Stimulated activated CD4-positive, alpha-beta T cell treated with anti-CD3 and anti-CD28 coated beads, Interleukin-2, amount 100 ng/mL, for 24 hours (primary cell): ENCODE results near the gene CACNG5.

Experiments used
- DNase-seq, 2 donors: peaks; one replicate each; pipeline ENCODE4 v3.0.0-alpha.2; 2020

The CACNG5 gene

DNA sequence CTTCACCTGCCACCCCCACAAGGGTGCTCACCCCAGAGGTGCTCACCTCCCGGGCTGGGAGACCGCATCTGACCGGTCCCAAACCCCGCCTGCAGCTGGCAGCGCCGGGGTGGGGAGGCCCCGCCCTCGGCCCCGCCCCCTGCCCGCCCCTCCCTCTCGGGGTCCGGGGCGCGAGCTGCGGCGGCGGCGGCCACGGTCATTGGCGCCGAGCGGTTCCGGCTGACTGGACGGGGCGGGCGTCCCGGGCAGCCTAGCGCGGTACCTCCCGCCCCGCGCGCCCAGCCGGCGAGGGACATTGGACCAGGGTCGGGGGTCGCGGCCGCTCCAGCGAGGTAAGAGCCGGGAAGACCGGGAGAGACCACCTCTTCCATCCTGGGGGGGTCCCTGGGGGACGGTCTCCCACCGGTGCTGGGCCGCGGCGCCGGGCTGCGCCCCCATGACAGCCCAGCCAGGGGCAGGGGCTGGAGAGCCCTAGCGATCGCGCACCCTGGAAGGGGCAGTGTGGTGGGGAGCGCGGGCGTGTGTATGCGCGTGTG is at the start of gene CACNG5:
Gene CACNG5, plus strand, starts transcription at position 199 of the 536 bp plus-strand sequence. CDS start 42,216 bp downstream, outside the sequence.
- no peak for DNase-seq

GRCh38 chr17:66786107-66786506 is 48.8 kb upstream of the CACNG5 start:
- DNase-seq, result no peak

GRCh38 chr17:66787914-66788313 is 47.0 kb upstream of the CACNG5 start:
- no peak for DNase-seq

GRCh38 chr17:66789093-66789492 is 45.8 kb upstream of the CACNG5 start:
- no peak for DNase-seq

DNA sequence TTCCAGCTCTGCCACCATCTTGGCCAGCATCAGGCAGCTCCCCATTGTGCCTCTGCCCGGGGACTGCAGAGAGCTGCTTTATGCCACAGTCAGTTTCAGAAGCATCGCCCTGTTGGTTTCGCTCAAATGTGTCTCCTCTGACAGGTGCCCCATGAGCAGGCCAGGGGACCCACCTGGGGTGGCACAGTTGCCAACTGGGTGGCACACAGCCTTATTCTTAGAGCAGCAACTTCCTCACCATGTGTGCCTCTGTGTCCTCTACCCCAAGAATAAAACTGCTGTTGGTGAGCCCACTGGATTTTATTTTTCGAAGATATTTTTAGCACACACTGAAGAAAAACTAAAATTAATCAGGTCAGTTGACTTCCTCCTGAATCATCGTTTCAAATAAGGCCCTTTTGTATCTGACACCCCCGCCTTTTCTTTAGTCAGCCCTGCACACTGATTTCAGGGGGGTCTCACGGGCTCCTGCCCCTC is 44.9 kb upstream of the CACNG5 start:
- DNase-seq, result no peak

DNA sequence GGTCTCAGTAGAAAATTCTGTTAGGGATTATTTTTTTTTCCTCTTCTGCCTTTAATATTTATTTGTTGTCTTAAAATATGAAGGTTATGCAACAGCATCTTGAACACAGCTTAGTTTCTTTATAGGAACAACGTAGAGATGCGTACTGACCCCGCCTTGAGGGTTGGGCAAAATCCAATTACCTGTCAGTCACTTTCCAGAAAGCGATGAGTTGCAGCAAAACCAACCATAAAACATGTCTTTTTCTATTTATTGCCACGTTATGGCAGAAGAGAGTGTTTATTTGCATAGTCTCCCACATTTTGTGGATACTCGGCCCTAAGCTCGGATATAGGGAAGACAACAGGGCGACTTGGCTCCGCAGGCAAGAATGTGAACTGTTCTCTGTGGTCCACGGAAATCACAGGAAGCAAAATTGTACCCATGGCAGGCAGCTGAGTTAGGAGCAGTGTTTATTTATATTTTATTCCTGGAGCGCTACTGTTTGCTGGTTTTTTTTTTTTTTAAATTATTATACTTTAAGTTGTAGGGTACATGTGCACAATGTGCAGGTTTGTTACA is 44.3 kb upstream of the CACNG5 start:
- no peak for DNase-seq

DNA sequence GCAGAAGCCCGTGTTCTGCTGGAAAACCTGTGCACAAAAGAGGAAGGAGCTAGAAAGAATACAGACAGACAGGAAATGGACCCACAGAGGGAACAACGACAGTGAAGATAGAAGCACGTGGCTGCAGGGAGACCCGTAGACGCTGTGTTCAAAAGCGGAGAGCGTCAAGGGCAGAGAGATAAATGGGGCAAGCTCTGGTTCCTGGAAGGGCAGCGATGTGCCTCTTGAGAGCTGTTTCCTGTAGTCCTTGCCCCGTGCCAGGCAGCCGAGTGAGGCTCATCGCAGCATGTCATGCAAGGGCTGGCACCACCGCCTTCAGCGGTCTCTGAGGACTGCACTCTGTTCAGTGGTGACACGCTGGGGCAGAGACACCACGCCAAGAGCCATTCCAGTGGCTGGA is 43.6 kb upstream of the CACNG5 start:
- DNase-seq, result no peak

DNA sequence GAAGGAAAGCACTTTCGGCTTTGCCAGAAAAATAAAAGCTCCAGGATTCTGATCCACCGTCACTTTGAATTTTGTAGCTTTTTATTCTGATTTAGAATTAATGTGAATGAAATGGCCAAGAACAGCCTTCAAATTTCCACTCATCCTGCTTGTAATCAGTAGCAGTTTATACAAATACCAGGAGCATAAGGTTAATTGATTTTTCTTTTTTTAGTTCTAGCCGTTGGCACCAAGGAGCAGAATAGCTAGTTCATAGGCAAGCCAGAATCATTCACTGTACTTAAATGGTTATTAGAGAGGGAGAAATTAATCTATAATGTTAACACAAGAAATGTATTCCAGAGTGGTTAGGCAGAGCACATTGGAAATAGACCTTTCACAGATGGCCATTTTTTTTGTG is 41.1 kb upstream of the CACNG5 start:
- no peak for DNase-seq

GRCh38 chr17:66795486-66795885 is 39.4 kb upstream of the CACNG5 start:
- DNase-seq, result no peak

DNA sequence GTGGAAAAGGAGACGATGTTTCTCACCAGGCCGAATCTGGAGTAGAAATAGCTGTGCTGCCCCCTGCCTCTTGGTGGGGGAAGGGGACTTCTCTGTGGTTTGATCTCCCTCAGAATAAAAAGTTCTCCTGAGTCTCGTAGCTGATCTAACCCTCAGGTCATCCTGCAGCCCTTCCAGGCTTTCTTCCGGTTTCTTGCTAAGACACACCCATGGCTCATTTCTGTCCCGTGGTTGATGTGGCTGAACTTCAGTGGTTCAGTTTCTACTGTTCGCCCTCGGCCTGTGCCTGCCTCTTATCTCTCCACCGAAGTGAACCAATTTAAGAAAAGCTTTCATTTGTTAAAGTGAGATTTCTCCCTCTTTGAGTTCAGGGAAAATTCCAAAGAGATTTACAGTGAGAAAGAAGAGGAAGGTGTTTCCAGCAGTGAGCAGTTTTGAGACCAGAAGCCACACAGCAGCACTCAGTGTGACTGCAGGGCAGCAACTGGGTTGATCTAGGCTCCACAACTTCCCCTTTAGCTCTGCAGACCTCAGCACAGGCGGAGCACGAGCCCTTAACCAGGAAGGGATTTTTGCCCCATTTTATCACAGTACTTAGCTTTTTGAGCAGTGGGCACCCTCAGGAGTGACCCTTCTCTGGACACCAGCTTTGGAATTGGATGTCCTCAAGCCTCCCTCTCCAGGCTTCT is 34.9 kb upstream of the CACNG5 start:
- no peak for DNase-seq

DNA sequence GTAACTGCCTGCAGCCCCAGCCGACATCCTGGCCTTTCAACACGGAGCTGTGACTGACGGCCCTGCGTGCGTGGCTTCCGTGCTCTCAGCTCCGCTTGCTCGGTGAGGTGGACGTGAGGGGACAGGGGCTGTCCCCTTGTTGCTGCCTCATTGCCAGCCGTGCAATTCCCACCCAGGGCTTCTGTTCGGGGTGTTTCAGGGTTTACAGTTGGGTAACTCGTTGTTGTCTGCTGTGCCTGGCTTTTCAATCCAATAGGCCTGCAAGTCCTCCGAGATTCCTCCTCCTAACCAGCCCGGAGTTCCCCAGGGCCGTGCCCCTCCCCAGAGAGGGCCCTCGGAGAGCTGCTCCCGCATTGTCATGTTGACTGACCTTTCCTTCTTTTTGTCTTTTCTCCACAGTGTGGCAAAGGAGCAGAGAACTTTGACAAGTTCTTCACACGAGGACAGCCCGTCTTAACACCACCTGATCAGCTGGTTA is 31.4 kb upstream of the CACNG5 start:
- no peak for DNase-seq

DNA sequence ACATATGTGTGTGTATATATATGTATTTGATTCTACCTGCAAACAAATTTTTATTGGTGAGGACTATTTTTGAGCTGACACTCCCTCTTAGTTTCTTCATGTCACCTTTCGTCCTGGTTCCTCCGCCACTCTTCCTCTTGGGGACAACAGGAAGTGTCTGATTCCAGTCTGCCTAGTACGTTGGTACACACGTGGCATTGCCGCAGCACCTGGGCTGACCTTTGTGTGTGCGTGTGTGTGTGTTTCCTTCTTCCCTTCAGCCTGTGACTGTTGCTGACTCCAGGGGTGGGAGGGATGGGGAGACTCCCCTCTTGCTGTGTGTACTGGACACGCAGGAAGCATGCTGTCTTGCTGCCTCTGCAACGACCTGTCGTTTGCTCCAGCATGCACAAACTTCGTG is 29.4 kb upstream of the CACNG5 start:
- no peak for DNase-seq

GRCh38 chr17:66807182-66807581 is 27.7 kb upstream of the CACNG5 start:
- DNase-seq, result no peak

DNA sequence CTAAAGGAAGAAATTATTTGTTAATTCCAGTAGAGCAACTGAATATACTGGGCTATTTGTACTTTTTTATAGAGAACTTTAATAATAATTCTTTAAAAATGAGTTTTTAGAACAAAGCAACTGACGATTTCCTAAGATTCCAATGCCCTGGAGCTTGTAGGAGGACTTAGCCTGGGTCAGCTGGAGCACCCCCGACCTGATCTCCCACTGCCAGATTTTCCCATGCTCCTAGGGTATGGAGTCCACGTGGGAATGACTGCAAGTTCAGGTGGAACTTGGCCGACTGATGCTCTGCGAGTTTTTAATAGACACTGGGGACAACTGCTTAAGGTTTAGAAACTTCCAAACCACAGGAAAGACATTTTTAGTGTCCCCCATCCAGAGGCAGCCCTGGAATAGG is 25.5 kb upstream of the CACNG5 start:
- no peak for DNase-seq

DNA sequence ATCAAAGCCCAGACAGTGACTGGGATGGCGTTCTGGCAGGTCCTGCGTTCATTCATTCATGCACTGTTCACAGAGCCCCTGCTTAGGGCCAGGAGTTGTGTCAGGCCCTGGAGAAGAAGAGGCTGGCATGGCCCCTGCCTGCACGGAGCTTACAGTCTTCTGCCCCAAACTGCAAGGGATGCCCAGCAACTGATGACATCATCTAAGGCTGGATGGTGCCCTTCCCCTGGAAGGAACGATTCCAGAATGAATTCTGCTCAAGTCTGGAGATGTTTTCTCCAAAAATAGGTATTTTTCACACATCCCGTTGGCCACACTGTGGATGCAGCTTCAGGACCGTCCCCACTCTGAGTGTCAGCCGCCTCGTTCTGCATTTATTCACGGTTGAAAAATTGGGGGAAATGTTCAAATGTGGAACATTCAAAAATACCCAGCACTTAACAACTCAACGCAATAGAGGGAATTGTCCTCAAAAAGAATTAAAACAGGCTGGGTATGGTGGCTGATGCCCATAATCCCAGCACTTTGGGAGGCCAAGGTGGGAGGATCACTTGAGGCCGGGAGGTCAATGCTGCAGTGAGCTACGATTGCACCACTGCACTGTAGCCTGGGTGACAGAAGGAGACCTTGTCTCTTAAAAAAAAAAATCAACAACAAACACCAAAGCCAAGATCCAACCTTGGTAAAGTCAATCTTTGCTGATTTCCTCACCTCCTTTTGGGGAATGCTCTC is 23.8 kb upstream of the CACNG5 start:
- DNase-seq, result no peak

GRCh38 chr17:66811683-66812054 is 23.2 kb upstream of the CACNG5 start:
- no peak for DNase-seq

GRCh38 chr17:66812571-66812970 is 22.3 kb upstream of the CACNG5 start:
- DNase-seq, result no peak

- no peak for DNase-seq
These were observed 21.6 kb upstream of the CACNG5 start for GRCh38 chr17:66813296-66813695.

- DNase-seq, result no peak
These were observed 20.9 kb upstream of the CACNG5 start for GRCh38 chr17:66814026-66814425.

DNA sequence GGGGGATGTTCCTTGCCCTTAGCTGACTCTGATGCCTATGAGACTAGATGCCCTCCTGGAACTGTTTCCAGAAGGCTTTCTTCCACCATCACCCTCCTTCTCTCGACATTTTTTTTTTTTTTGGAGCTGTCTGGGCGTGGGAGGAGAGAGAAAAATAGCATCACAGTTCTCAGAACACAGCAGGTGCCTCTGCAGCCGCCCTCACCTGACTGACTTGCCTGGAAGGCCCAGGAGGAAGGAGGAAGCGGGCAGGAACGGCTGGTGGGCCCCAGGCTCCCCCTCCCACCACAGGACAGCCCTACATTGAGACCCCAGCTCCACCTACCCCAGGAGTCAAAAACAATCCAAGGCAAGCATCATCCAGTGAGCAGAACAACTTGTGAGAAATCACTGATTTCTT is 20.3 kb upstream of the CACNG5 start:
- DNase-seq, result no peak

GRCh38 chr17:66817750-66818149 is 17.2 kb upstream of the CACNG5 start:
- DNase-seq, result no peak

GRCh38 chr17:66819466-66819865 is 15.5 kb upstream of the CACNG5 start:
- no peak for DNase-seq

- DNase-seq, result no peak
These were observed 12.9 kb upstream of the CACNG5 start for GRCh38 chr17:66822009-66822408.

GRCh38 chr17:66826856-66827255 is 8.1 kb upstream of the CACNG5 start:
- DNase-seq, result no peak
